Uterus (tissue), 4 donors: ENCODE measurements around the gene CKS1B. TPM values are rescaled to one million over a fixed set of nuclear protein-coding genes. Genes with fewer than 3 reads are reported as not detected.
A peak's percentile ranks its signal among the peaks of the same experiment; 100 is the strongest.

Experiments used
- DNase-seq, 2 donors: peaks; one replicate each; pipeline ENCODE4 v3.0.0-alpha.2; 2019 to 2020
- H3K27ac ChIP-seq, 2 donors: fragments of 200-600 bp; sonication (generic); 1 replicate in 1 of 2; 2 replicates in 1 of 2; pipeline ENCODE4 v1.5.1; 2016 to 2018
- H3K27me3 ChIP-seq, 2 donors: fragments of 200-600 bp; sonication (generic); one replicate each; pipeline ENCODE4 v1.5.1; 2018 to 2019; ENCODE audit warnings: control low read depth in 1 of 2
- H3K36me3 ChIP-seq, 2 donors: fragments of 200-600 bp; sonication (generic); one replicate each; pipeline ENCODE4 v1.5.1; 2019; ENCODE audit warnings: control low read depth in 1 of 2
- H3K4me1 ChIP-seq, 2 donors: fragments of 200-600 bp; sonication (generic); one replicate each; pipeline ENCODE4 v1.5.1; 2018 to 2019; ENCODE audit warnings: control low read depth in 1 of 2
- H3K4me3 ChIP-seq, 2 donors: fragments of 200-600 bp; sonication (generic); 1 replicate in 1 of 2; 2 replicates in 1 of 2; pipeline ENCODE4 v1.5.1; 2018 to 2019; ENCODE audit warnings: mild to moderate bottlenecking in 1 of 2
- H3K9me3 ChIP-seq, 2 donors: fragments of 200-600 bp; sonication (generic); one replicate each; pipeline ENCODE4 v1.5.1; 2019; ENCODE audit warnings: control low read depth in 1 of 2
- POLR2A ChIP-seq, 2 donors: fragments of 450-650 bp; IDR thresholded peaks; one replicate each; pipeline ENCODE4 v1.6.1; 2016; ENCODE audit warnings: antibody characterized with exemption in 2 of 2, mild to moderate bottlenecking in 1 of 2, moderate library complexity in 1 of 2
- intact Hi-C: fragments of 100-400 bp; cut with DNase I; formaldehyde crosslinking; loops from one replicate; pipeline ENCODE4 v1.15.1; 2023; ENCODE audit warnings: low total_unique reads
- total RNA-seq, 4 donors: library from RNA; depleted of rRNA in 3 of 4; stranded (reverse); fragments of >200 nt in 3 of 4; gene quantifications; one replicate each; pipeline versions ENCODE4 v1.1.0 to v1.2.4, GENCODE V29; 2014 to 2023
- TF ChIP-seq, protein P1 (sequence below), 4 experiments: fragments of 200-600 bp in 2 of 4; fragments of 450-650 bp in 2 of 4; sonication (generic) in 2 of 4; IDR thresholded peaks; one replicate each; pipeline ENCODE4 v1.5.1; 2016 to 2019; ENCODE audit warnings: antibody characterized with exemption in 4 of 4, mild to moderate bottlenecking in 2 of 4, moderate library complexity in 1 of 4
- donor health status: DM: yes; HTN: yes; CAD: no.

CKS1B gene
- total RNA-seq, 4 donors from 2014 or later = 14.1 to 52.7 (median 22.8) TPM

DNA sequence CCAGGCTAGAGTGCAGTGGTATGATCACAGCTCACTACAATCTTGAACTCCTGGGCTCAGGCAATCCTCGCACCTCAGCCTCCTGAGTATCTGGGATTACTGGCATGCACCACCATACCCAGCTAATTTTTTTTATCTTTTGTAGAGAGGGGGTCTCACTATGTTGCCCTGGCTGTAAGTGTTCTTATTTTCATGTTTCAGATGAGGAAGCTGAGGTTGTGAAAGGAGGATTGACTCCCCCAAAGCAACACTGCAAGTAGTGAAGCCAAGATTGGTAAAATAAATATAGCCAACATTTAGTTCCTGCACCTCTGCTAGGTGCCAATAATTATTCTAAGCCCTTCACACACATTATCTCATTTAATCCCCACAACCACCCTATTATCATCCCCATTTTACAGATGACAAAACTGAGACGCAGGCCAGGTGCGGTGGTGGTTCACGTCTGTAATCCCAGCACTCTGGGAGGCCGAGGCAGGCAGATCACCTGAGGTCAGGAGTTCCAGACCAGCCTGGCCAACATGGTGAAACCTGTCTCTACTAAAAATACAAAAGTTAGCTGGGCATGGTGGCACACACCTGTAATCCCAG, 40.0 kb upstream of the CKS1B start:
- no peaks in the 10 kb centered on the region for H3K27me3 ChIP-seq
- intact Hi-C loops = no loop called here

DNA sequence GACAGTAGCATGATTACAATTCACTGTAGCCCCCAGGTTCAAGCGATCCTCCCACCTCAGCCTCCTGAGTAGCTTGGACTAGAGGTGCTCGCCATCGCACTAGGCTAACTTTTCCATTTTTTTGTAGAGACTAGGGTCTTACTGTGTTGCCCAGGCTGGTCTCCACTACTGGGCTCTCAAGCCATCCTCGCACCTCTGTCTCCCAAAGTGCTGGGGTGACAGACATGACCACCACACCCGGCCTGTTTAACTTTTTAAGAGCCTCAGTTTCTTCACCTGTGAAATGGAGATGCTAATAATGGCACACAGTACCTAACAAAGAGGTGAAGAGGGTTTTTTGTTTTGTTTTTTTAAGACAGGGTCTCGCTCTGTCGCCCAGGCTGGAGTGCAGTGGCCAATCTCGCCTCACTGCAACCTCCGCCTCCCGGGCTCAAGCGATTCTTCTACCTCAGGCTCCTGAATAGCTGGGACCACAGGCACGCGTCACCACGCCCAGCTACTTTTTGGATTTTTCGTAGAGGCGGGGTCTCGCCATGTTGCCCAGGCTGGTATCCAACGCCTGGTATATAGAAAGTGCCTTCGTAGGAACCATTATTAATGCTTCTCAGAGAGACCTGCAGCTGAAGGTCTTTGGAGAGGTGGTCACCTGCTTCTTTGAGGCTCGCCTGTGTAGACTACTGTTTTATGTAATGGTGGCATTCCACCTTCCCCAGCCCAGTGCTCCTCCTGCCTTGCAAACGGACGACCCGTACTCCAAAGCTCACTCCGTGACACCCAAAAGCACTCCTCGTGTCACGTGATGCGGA, 38.5 kb upstream of the CKS1B start:
- no peaks in the 10 kb centered on the region for H3K27me3 ChIP-seq
- no peak for DNase-seq
- H3K27ac ChIP-seq = peak overlapping the region; percentile 93 to 98
- H3K4me1 ChIP-seq = no peaks in the 10 kb centered on the region
- TF ChIP-seq, protein P1, sequence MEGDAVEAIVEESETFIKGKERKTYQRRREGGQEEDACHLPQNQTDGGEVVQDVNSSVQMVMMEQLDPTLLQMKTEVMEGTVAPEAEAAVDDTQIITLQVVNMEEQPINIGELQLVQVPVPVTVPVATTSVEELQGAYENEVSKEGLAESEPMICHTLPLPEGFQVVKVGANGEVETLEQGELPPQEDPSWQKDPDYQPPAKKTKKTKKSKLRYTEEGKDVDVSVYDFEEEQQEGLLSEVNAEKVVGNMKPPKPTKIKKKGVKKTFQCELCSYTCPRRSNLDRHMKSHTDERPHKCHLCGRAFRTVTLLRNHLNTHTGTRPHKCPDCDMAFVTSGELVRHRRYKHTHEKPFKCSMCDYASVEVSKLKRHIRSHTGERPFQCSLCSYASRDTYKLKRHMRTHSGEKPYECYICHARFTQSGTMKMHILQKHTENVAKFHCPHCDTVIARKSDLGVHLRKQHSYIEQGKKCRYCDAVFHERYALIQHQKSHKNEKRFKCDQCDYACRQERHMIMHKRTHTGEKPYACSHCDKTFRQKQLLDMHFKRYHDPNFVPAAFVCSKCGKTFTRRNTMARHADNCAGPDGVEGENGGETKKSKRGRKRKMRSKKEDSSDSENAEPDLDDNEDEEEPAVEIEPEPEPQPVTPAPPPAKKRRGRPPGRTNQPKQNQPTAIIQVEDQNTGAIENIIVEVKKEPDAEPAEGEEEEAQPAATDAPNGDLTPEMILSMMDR (IDR thresholded peaks at IDR 0.05) = no peak
- no peak for TF ChIP-seq POLR2A (IDR thresholded peaks at IDR 0.05)
- no peaks in the 10 kb centered on the region for H3K36me3 ChIP-seq
- H3K9me3 ChIP-seq = no peaks in the 10 kb centered on the region
- peak overlapping the region; percentile 56 to 59 for H3K4me3 ChIP-seq
- intact Hi-C loops = no loop called here

More for the DNA sequence above, 40.0 kb upstream of the CKS1B start:
- no peak overlapping the region for H3K27ac ChIP-seq
- no peak for TF ChIP-seq POLR2A (IDR thresholded peaks at IDR 0.05)
- TF ChIP-seq, protein P1 (IDR thresholded peaks at IDR 0.05) = no peak
- H3K9me3 ChIP-seq = no peaks in the 10 kb centered on the region
- no peaks in the 10 kb centered on the region for H3K36me3 ChIP-seq
- no peaks in the 10 kb centered on the region for H3K4me1 ChIP-seq
- no peak overlapping the region for H3K4me3 ChIP-seq
- DNase-seq = no peak

DNA sequence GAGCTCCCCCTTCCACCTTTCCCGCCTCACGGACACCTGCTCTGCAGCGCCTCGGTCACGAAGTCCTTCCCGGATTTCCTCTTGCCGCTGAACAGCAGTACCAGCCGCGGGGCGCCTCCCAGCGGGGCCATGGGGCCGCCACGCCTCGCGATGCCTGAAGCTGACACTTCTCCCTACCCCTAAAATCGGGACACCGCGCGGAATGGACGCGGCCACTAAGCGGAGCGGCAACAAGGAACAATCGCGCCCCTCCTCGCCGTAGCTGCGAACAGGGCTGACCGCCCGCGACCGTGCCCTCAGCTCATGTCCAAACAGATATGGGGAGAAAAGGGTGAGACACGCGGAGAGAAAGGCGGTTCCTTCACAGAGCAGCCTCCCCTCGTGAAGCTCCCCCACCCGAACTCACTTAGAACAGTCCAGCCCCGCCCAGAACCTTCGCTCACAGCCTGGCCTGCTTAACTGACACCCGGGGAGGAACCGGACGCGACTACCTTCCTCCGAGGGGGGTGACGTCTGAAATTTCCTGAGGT, 37.9 kb upstream of the CKS1B start, which contains the start of gene PMVK:
Gene PMVK, minus strand, starts transcription at position 165 of the 530 bp plus-strand sequence. Its CDS starts 34 bp downstream, at position 131.
- Histone ChIP-seq H3K27me3 (no peaks in the 10 kb centered on the region), H3K36me3 (no peaks in the 10 kb centered on the region), H3K4me3 (peak within 1 kb of the TSS; percentile 56 to 59), H3K27ac (peak within 1 kb of the TSS; percentile 93 to 98), H3K9me3 (no peaks in the 10 kb centered on the region), H3K4me1 (no peaks in the 10 kb centered on the region)
- DNase-seq = peak; percentile 93 to 97
- intact Hi-C loops = no loop called here
- peak; percentile 58 to 69 for TF ChIP-seq POLR2A (IDR thresholded peaks at IDR 0.05)
- TF ChIP-seq, protein P1 (IDR thresholded peaks at IDR 0.05) = peak; percentile 29 to 55 (median 46)

DNA sequence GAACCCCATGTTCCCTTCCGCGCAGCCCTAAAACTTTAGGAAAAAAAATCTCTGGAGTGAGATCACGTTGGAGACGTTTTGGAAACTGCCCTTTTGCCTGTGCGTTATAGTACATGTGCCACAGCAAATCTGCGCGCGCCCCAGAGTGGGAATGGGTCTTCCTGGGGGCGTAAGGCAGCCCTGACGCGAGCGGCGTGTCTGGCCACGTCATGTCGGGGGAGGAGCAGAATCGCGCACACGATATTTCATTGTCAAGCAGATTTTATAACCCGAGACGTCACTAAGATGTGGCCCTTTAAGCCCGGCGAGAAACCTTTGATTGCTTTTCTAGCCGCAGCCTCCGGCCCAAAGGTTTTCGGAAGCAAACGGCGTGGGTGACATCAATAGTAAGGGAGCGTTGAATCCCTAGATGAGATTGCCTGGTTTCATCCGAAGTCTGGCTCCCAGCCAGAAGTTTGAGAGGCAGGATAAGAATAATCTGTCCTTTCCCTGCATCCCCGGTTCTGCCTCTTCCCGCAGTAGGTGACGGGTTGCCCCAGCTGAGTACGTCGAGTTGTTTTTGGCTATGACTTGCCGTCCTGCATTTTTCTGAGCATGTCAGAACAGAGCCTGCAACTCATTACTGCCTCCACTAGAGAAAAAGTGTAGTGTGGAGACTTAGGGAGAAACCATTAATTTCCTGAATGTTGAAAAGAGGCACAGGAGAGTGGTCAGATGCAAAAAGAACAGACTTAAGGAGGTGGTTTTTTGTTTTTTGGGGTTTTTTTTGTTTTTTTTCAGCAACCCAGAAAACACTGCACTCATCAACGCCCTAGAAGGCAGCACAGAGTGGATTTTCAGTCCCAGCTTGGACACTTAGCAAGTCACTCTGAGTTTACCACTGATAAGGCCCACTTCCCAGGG, 37.1 kb upstream of the CKS1B start:
- Histone ChIP-seq H3K27me3 (no peaks in the 10 kb centered on the region), H3K9me3 (no peaks in the 10 kb centered on the region), H3K36me3 (no peaks in the 10 kb centered on the region), H3K4me1 (no peaks in the 10 kb centered on the region), H3K27ac (peak overlapping the region; percentile 93 to 98), H3K4me3 (peak overlapping the region; percentile 56 to 59)
- DNase-seq = peak; percentile 89 to 94
- intact Hi-C loops = no loop called here
- TF ChIP-seq, protein P1 (IDR thresholded peaks at IDR 0.05) = peak in 2 of 4 experiments; percentile 30 to 40
- peak; percentile 56 to 67 for TF ChIP-seq POLR2A (IDR thresholded peaks at IDR 0.05)
